Mammary epithelial cell (primary cell): ENCODE results near the gene TCF7.

Source experiments
- EZH2 ChIP-seq: IDR thresholded peaks from 2 replicates; pipeline ENCODE4 v1.6.1; 2012; ENCODE audit warnings: low read length, inconsistent platforms, borderline replicate concordance
- TF ChIP-seq, protein P1 (sequence below), 2 donors: IDR thresholded peaks in 1 of 2; conservative IDR thresholded peaks in 1 of 2; 2 replicates each; pipeline ENCODE4 v1.5.1; 2011 to 2012; ENCODE audit warnings: inconsistent platforms in 2 of 2, low read length in 2 of 2, mild to moderate bottlenecking in 2 of 2, control low read depth in 1 of 2, low read depth in 1 of 2; ENCODE audit not compliant: insufficient read depth in 1 of 2; ENCODE audit errors: extremely low read depth in 1 of 2

DNA sequence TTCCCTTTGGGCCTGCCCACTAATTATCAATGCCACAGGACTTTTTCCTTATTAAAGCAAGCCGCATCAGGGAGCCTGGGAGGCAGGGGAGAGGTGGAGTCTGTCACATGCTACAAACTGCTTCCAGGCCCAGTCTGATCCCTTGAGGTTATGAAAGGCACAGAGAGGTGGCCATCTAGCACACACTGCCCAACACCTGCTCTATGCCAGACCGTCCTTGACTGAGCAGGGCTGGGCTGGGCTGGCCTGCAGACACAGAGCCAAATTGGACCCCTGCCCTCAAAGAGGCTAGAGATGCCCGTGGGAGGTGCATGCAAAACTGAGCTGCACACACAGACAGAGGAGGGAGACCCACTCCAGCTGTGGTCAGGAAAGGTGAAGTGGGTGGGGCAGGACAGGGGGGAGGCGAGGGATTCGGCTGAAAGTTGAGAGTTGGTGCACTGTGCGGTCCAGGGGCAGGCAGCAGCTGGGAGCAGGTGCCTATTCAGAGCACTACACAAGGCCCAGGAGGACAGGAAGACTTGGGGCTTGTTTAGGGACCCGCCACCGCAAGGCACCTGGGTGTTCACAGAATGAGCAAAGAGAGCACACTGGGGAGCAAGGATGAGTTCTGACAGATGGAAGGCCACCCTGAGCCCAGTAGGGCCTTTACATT, 36.4 kb upstream of the TCF7 start:
- no peak for TF ChIP-seq EZH2
- TF ChIP-seq, protein P1, sequence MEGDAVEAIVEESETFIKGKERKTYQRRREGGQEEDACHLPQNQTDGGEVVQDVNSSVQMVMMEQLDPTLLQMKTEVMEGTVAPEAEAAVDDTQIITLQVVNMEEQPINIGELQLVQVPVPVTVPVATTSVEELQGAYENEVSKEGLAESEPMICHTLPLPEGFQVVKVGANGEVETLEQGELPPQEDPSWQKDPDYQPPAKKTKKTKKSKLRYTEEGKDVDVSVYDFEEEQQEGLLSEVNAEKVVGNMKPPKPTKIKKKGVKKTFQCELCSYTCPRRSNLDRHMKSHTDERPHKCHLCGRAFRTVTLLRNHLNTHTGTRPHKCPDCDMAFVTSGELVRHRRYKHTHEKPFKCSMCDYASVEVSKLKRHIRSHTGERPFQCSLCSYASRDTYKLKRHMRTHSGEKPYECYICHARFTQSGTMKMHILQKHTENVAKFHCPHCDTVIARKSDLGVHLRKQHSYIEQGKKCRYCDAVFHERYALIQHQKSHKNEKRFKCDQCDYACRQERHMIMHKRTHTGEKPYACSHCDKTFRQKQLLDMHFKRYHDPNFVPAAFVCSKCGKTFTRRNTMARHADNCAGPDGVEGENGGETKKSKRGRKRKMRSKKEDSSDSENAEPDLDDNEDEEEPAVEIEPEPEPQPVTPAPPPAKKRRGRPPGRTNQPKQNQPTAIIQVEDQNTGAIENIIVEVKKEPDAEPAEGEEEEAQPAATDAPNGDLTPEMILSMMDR (conservative IDR thresholded peaks at IDR 0.05 in 1 of 2, IDR thresholded peaks at IDR 0.05 in 1 of 2; ENCODE audit: extremely low read depth in 1 of 2, insufficient read depth in 1 of 2, low read depth in 1 of 2, low read length in 2 of 2) = no peak
